Transverse colon (tissue), 4 donors: Measurements from ENCODE around the gene PRRG2. TPM values are rescaled to one million over a fixed set of nuclear protein-coding genes. Genes with fewer than 3 reads are reported as not detected.
A peak's percentile ranks its signal among the peaks of the same experiment; 100 is the strongest.

Source experiments
- DNase-seq: peaks from one replicate; pipeline ENCODE4 v3.0.0-alpha.2; 2019
- H3K27ac ChIP-seq, 4 donors: fragments of 200-600 bp; sonication (generic); 2 replicates each; pipeline ENCODE4 v1.5.1; 2016 to 2018; ENCODE audit warnings: inconsistent platforms in 4 of 4
- H3K27me3 ChIP-seq: fragments of 200-600 bp; sonication (generic); 2 replicates; pipeline ENCODE4 v1.5.1; 2017; ENCODE audit warnings: inconsistent platforms
- H3K36me3 ChIP-seq, 4 donors: fragments of 200-600 bp; sonication (generic); 2 replicates each; pipeline ENCODE4 v1.5.1; 2017 to 2019; ENCODE audit warnings: inconsistent platforms in 4 of 4
- H3K4me1 ChIP-seq, 4 donors: fragments of 200-600 bp; sonication (generic); 2 replicates each; pipeline ENCODE4 v1.5.1; 2017 to 2020; ENCODE audit warnings: inconsistent platforms in 4 of 4
- H3K4me3 ChIP-seq, 4 donors: fragments of 200-600 bp; sonication (generic); 1 replicate in 1 of 4; 2 replicates in 3 of 4; pipeline versions ENCODE4 v1.5.1 to v1.6.1; 2017 to 2019; ENCODE audit warnings: inconsistent platforms in 4 of 4
- H3K9me3 ChIP-seq, 2 donors: fragments of 200-600 bp; sonication (generic); 2 replicates each; pipeline ENCODE4 v1.5.1; 2017 to 2019; ENCODE audit warnings: inconsistent platforms in 2 of 2
- EP300 ChIP-seq: sonication (generic); formaldehyde crosslinking; IDR thresholded peaks from one replicate; pipeline ENCODE4 v1.6.1; 2017; ENCODE audit warnings: antibody characterized with exemption, low read depth
- POLR2A ChIP-seq: fragments of 450-650 bp; IDR thresholded peaks from one replicate; pipeline ENCODE4 v1.6.1; 2016; ENCODE audit warnings: antibody characterized with exemption, mild to moderate bottlenecking, moderate library complexity
- POLR2AphosphoS5 ChIP-seq, 3 donors: sonication (generic); formaldehyde crosslinking; IDR thresholded peaks; one replicate each; pipeline ENCODE4 v1.6.1; 2016; ENCODE audit warnings: antibody characterized with exemption in 3 of 3
- WGBS, 2 donors: methylation state at CpG; one replicate each; pipeline ENCODE4 v1.1.5; 2018; ENCODE audit warnings: low coverage in 1 of 2; 5-methylcytosine and 5-hydroxymethylcytosine counted together
- in situ Hi-C, 4 donors: fragments of 200-750 bp; cut with MboI; loops; one replicate each; pipeline versions ENCODE4 v1.15.0 to v1.15.1; 2017; ENCODE audit warnings: low sequenced_read_pairs in 3 of 4, low pct_ligation_motif_present in 1 of 4, low pct_unique_long_range_greater_than_20kb in 1 of 4
- intact Hi-C: fragments of 100-400 bp; cut with DNase I; formaldehyde crosslinking; loops from one replicate; pipeline ENCODE4 v1.15.1; 2023; ENCODE audit warnings: low total_unique reads
- total RNA-seq, 4 donors: library from RNA; depleted of rRNA; stranded (reverse); fragments of >200 nt; gene quantifications; one replicate each; pipeline ENCODE4 v1.1.0, GENCODE V29; 2016
- TF ChIP-seq, protein P1 (sequence below), 5 experiments: fragments of 200-600 bp in 3 of 5; fragments of 450-650 bp in 2 of 5; sonication (generic) in 3 of 5; IDR thresholded peaks; 1 replicate in 2 of 5; 2 replicates in 3 of 5; pipeline ENCODE4 v1.5.1; 2016 to 2017; ENCODE audit warnings: antibody characterized with exemption in 5 of 5, inconsistent platforms in 3 of 5, mild to moderate bottlenecking in 2 of 5, moderate library complexity in 1 of 5

Gene PRRG2
- 10 to 100 TPM in 2 of 4 donors, 1 to 10 TPM in 1, under 1 TPM in 1; 0.40 to 22.7 (median 12.2) TPM for total RNA-seq

DNA sequence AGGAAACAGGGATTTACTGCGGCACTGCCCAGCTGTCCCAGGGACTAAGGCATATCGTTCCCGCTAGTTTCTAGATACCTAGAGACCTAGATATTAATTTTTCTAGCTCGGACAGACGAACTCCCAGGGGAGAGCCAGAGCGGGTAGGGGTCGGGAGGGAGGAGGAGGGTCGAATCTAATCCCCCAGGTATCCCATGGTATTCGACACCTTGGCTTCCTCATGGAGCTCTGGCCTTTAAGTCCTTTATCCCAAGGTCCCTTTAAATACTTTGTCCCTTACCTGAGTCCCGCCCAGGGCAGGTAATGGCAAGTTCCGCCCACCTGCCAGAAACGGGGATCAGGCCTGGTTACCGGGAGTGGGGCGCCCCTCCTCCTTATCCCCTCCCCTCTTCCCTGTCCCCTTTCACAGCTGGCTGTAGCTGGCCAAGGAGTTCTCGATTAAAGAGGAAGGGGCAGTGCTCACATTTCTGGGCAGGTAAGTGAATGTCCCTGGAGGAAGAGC, at the start of gene PRRG2:
Gene PRRG2, plus strand, starts transcription at position 310 of the 502 bp plus-strand sequence. CDS start 1,904 bp downstream, outside the sequence.
- intact Hi-C loops = no loop called here
- TF ChIP-seq POLR2AphosphoS5 (IDR thresholded peaks at IDR 0.05) = peak in 1 of 3 donors; percentile 59
- TF ChIP-seq EP300 = no peak
- TF ChIP-seq POLR2A = peak; percentile 26
- H3K36me3 ChIP-seq = peaks cover 0 to 4% (median 2%) of the 10 kb centered on the region in 4 donors

DNA sequence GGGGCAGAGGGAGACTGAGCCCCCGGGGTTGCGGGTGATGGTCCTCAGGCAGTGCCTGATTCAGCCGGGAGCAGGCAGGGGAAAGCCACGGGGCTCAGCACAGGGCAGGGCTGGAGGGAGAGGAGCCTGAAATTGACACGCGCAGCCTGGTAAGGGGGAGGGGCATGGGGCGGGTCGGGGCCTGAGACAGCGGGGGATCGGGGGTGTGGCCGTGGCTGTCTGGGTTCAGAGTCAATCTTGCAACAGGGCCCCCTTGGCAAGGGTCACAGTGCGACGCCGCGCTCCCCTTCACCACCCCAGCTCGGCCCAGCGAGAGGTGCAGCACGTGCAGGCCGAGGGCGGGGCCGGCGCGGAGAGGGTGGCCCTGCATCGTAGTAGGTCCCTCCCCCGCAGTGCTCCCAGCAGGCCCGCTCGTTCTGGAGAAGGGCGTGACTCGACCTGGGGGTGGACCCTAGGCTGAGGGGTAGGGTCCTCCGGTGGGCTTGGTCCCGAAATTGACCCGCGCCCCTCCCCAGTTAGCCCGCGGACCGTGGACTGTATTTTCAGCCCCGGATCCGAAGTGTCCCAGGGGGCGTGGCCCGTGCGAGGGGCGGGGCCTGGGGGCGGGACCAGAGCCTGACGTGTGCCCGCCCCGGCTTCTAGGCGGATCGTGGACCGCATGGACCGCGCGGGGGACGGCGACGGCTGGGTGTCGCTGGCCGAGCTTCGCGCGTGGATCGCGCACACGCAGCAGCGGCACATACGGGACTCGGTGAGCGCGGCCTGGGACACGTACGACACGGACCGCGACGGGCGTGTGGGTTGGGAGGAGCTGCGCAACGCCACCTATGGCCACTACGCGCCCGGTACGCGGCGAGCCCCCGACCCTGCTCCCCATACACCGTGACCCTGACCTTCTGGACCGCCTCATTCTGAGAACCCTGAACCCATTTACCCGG, 47.3 kb upstream of the PRRG2 start:
- peak; percentile 69 for DNase-seq
- in situ Hi-C loops = no loop called here
- peak overlapping the region; percentile 16 to 46 (median 39) for H3K4me3 ChIP-seq
- no peaks in the 10 kb centered on the region for H3K9me3 ChIP-seq
- TF ChIP-seq POLR2AphosphoS5 (IDR thresholded peaks at IDR 0.05) = no peak
- peak; percentile 11 for TF ChIP-seq POLR2A
- TF ChIP-seq, protein P1, sequence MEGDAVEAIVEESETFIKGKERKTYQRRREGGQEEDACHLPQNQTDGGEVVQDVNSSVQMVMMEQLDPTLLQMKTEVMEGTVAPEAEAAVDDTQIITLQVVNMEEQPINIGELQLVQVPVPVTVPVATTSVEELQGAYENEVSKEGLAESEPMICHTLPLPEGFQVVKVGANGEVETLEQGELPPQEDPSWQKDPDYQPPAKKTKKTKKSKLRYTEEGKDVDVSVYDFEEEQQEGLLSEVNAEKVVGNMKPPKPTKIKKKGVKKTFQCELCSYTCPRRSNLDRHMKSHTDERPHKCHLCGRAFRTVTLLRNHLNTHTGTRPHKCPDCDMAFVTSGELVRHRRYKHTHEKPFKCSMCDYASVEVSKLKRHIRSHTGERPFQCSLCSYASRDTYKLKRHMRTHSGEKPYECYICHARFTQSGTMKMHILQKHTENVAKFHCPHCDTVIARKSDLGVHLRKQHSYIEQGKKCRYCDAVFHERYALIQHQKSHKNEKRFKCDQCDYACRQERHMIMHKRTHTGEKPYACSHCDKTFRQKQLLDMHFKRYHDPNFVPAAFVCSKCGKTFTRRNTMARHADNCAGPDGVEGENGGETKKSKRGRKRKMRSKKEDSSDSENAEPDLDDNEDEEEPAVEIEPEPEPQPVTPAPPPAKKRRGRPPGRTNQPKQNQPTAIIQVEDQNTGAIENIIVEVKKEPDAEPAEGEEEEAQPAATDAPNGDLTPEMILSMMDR (IDR thresholded peaks at IDR 0.05) = peak in 3 of 5 experiments; percentile 14 to 25 (median 20)
- no peak for TF ChIP-seq EP300
- intact Hi-C loops = no loop called here
- H3K36me3 ChIP-seq = peaks cover 0 to 23% (median 8%) of the 10 kb centered on the region in 4 donors
- no peaks in the 10 kb centered on the region for H3K27me3 ChIP-seq
- no peak overlapping the region for H3K27ac ChIP-seq
- 36 to 49% methylated on average over 3 to 85 of the region's 87 CpGs for WGBS, 2 donors
- H3K4me1 ChIP-seq = peaks cover 0 to 18% (median 9%) of the 10 kb centered on the region in 4 donors

More for the DNA sequence above, at the start of gene PRRG2:
- WGBS, 2 donors = 30% methylated on average over 15 of the region's 15 CpGs; no CpG with 5 or more reads in 1 of the 2 donors
- in situ Hi-C loops = loop anchor here in 1 of 4 donors (10.0 kb wide), 1 partner anchor 84 kb away; the partner anchor contains the start of genes BCL2L12 and IRF3
- DNase-seq = peak; percentile 70
- Histone ChIP-seq H3K4me3 (peak within 1 kb of the TSS; percentile 52 to 86 (median 66)), H3K27me3 (no peaks in the 10 kb centered on the region), H3K4me1 (peaks cover 9 to 26% (median 15%) of the 10 kb centered on the region in 4 donors), H3K27ac (peak within 1 kb of the TSS; percentile 74 to 86 (median 84)), H3K9me3 (no peaks in the 10 kb centered on the region)

DNA sequence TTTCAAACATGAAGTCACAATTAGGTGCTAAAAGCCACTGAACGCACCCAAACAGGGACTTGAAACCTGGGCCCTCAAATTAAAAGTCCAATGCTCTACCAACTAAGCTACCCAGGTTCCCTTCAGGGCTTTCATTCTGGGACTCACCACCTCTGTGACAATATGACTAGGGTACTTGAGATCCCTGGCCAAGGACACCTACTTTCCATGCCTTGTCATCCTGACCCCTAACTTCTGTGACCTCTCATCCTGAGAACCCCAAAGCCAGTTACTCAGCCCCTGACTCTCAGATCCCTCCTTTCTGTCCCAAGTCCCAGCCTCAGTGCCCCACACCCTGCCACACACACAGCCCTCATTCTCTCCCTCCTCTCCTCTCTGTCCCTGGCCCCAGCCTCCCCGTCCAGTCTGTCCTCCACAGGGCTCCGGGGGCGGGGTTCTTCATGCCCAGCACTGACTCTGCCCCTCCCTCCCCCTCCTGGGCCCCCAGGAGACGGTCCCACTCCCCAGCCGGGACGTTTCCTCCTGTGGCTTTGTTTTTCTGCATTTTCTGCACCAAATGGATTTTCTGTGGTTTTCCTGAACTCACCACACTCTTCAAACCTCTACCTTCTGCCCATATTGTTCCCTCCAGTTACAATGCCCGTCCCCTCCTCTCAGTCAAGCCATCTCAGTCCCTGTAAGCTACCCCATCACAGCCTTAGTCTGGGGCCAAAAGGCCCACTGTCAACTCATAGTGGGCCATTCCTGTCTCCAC, 46.3 kb upstream of the PRRG2 start:
- Histone ChIP-seq H3K4me1 (peaks cover 0 to 13% (median 8%) of the 10 kb centered on the region in 4 donors), H3K27me3 (no peaks in the 10 kb centered on the region), H3K4me3 (no peak overlapping the region), H3K27ac (no peak overlapping the region), H3K36me3 (peaks cover 0 to 24% (median 8%) of the 10 kb centered on the region in 4 donors), H3K9me3 (no peaks in the 10 kb centered on the region)
- in situ Hi-C loops = no loop called here
- intact Hi-C loops = no loop called here
- no peak for DNase-seq
- WGBS, 2 donors = 70 to 80% methylated on average over 2 to 8 of the region's 8 CpGs
- TF ChIP-seq POLR2AphosphoS5 (IDR thresholded peaks at IDR 0.05) (no peak), POLR2A (no peak), EP300 (no peak)
- TF ChIP-seq, protein P1 (IDR thresholded peaks at IDR 0.05) = no peak

DNA sequence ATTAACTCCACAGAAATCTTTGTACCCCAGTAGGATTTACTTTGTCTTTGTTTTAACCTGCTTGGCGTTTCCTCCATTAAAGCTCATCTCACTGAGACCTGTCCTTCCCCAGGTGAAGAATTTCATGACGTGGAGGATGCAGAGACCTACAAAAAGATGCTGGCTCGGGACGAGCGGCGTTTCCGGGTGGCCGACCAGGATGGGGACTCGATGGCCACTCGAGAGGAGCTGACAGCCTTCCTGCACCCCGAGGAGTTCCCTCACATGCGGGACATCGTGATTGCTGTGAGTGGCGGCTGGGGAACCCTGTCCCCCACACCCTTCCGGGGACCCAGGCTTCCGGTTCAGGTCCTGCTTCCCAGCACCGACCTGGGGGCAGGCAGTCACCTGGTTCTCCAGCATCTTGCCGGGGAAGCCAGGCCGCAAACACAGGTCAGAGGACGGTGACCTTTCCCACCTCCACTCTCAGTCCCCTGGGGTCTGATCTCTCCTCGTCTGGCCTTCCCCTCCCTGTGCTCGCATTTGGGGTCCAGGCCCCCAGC, 44.1 kb upstream of the PRRG2 start:
- H3K36me3 ChIP-seq = peaks cover 0 to 24% (median 8%) of the 10 kb centered on the region in 4 donors

More for the DNA sequence above, 44.1 kb upstream of the PRRG2 start:
- DNase-seq = no peak
- in situ Hi-C loops = no loop called here
- Histone ChIP-seq H3K9me3 (no peaks in the 10 kb centered on the region), H3K4me1 (peaks cover 0 to 13% (median 8%) of the 10 kb centered on the region in 4 donors), H3K4me3 (no peak overlapping the region), H3K27ac (no peak overlapping the region), H3K27me3 (no peaks in the 10 kb centered on the region)
- 87 to 89% methylated on average over 9 to 22 of the region's 22 CpGs for WGBS, 2 donors
- no peak for TF ChIP-seq EP300
- TF ChIP-seq, protein P1 (IDR thresholded peaks at IDR 0.05) = no peak
- no peak for TF ChIP-seq POLR2AphosphoS5 (IDR thresholded peaks at IDR 0.05)
- no peak for TF ChIP-seq POLR2A
- intact Hi-C loops = no loop called here
